ENCODE data around the gene OSBPL5. TPM values are rescaled to one million over a fixed set of nuclear protein-coding genes. Genes with fewer than 3 reads are reported as not detected.
A peak's percentile ranks its signal among the peaks of the same experiment; 100 is the strongest.

OSBPL5 gene
- total and polyA plus RNA-seq, 2 of the 4 experiments (the other 2 are of a cell fraction), result 14.9 to 22.3 TPM

DNA sequence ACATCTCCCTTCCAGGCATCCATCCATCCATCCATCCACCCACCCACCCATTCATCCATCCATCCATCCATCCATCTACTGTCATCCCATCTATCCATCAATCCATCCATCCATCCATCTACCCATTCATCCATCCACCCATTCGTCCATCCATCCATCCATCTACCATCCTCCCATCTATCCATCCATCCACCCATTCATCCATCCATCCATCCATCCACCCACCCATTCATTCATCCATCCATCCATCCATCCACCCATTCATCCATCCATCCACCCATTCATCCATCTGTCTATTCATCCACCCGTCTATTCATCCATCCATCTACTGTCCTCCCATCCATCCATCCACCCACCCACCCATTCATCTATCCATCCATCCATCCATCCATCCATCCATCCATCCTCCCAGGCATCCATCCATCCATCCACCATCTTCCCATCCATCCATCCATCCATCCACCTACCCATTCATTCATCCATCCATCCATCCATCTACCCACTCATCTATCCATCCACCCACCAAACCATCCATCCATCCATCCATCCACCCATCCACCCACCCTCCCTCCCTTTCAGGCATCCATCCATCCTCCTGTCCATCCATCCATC, 33.7 kb downstream of the OSBPL5 start:
- no TSS peak for BruUV-seq (replicated peaks)
- ATAC-seq (ENCODE audit: low read depth) (no peak), DNase-seq (no peak)
- no peaks in the 10 kb centered on the region for H3K9me1 ChIP-seq (ENCODE audit: insufficient read depth, low read length)
- no peak overlapping the region for H3K9ac ChIP-seq (ENCODE audit: low read depth, low read length)
- WGBS, 2 experiments (ENCODE audit: extremely low coverage in 2 of 2, insufficient read length in 1 of 2), result 95 to 100% methylated on average over 1 to 2 of the region's 2 CpGs
- no peak overlapping the region for H3K4me3 ChIP-seq (ENCODE audit: insufficient read depth, low read depth, low read length)
- H4K91ac ChIP-seq (ENCODE audit: insufficient read depth, low read depth, low read length), result no peak overlapping the region
- CTCF ChIA-PET, result no interaction called here
- no peak overlapping the region for H4K5ac ChIP-seq (ENCODE audit: low read depth, low read length)
- POLR2A ChIA-PET (ENCODE audit: unreplicated experiment), result no interaction called here
- H3K23ac ChIP-seq (ENCODE audit: low read depth, low read length), result no peak overlapping the region
- peaks cover 23% of the 10 kb centered on the region for H3K36me3 ChIP-seq (ENCODE audit: control insufficient read depth, insufficient read depth, low read length)
- H2BK20ac ChIP-seq (ENCODE audit: low read depth, low read length), result no peak overlapping the region
- H3K79me1 ChIP-seq (ENCODE audit: low read depth in 1 of 2, low read length in 2 of 2), result peaks cover 0 to 50% of the 10 kb centered on the region in 2 experiments; a peak in 3 of 4 replicates
- no peak overlapping the region for H3K27ac ChIP-seq (ENCODE audit: insufficient read depth, low read length)
- no peak overlapping the region for H4K8ac ChIP-seq (ENCODE audit: low read depth in 2 of 2, low read length in 2 of 2)
- in situ Hi-C loops (cut with MboI; ENCODE audit: low sequenced_read_pairs) (no loop called here), dilution Hi-C loops (cut with HindIII; ENCODE audit: low sequenced_read_pairs, unreplicated experiment) (no loop called here), intact Hi-C loops (cut with micrococcal nuclease) (no loop called here)
- H3K4ac ChIP-seq (ENCODE audit: low read depth, low read length), result no peak overlapping the region
- peak overlapping the region; percentile 19 for H2BK5ac ChIP-seq (ENCODE audit: low read depth, low read length, poor library complexity, severe bottlenecking)
- no peak overlapping the region for H2AK5ac ChIP-seq (ENCODE audit: low read depth, low read length)
- no peak overlapping the region for H3K56ac ChIP-seq (ENCODE audit: extremely low read depth, insufficient read depth, low read length)
- H3K4me2 ChIP-seq (ENCODE audit: low read depth, low read length), result no peak overlapping the region
- no peaks in the 10 kb centered on the region for H3K9me3 ChIP-seq (ENCODE audit: control insufficient read depth, insufficient read depth, low read length)
- H4K20me1 ChIP-seq (ENCODE audit: insufficient read depth, low read length), result peaks cover 55% of the 10 kb centered on the region
- H2BK120ac ChIP-seq (ENCODE audit: low read depth, low read length), result no peak overlapping the region
- no peak overlapping the region for H2AK9ac ChIP-seq (replicated peaks; ENCODE audit: low read depth, low read length, poor library complexity)
- no peak overlapping the region for H3K14ac ChIP-seq (replicated peaks; ENCODE audit: low read depth, low read length)
- H3K4me1 ChIP-seq (ENCODE audit: control insufficient read depth, insufficient read depth, low read length), result no peaks in the 10 kb centered on the region; the same call in 1 of the 2 replicates
- H2BK15ac ChIP-seq (ENCODE audit: low read depth, low read length), result no peak overlapping the region
- TF ChIP-seq ELK1 (IDR thresholded peaks at IDR 0.05; ENCODE audit: borderline replicate concordance, low read depth, low read length) (no peak), SMC3 (IDR thresholded peaks at IDR 0.05; ENCODE audit: low read depth, low read length) (no peak), NFE2L2 (IDR thresholded peaks at IDR 0.05; ENCODE audit: low read depth, low read length) (no peak)
- H3K18ac ChIP-seq (ENCODE audit: low read depth, low read length), result no peak overlapping the region
- no peak overlapping the region for H2AFZ ChIP-seq (replicated peaks; ENCODE audit: low read length, poor library complexity)
- no peaks in the 10 kb centered on the region for H3K27me3 ChIP-seq (ENCODE audit: control insufficient read depth, insufficient read depth, low read length)

Measured in IMR-90 (cell line).